CD4-positive, alpha-beta T cell (primary cell): ENCODE results near the gene LRRFIP2. TPM values are rescaled to one million over a fixed set of nuclear protein-coding genes. Genes with fewer than 3 reads are reported as not detected.

ENCODE experiments used
- ATAC-seq: fragments of 200-7000 bp; cut with Tn5 transposase; one replicate; pipeline ENCODE4 v1.10.0; 2022; ENCODE audit warnings: mild to moderate bottlenecking; ENCODE audit not compliant: poor library complexity
- CTCF ChIA-PET: fragments of 350-600 bp; sonication (Branson Sonifier 250); formaldehyde crosslinking; loops from one replicate; lab custom pipeline; 2021; ENCODE audit warnings: antibody characterized with exemption, inconsistent platforms; lab: Charles Lee
- POLR2A ChIA-PET: fragments of 350-600 bp; sonication (Branson Sonifier 250); formaldehyde crosslinking; loops from one replicate; lab custom pipeline; 2021; ENCODE audit warnings: antibody characterized with exemption, inconsistent platforms; lab: Charles Lee
- DNase-seq, 14 experiments: peaks; one replicate each; pipeline ENCODE4 v3.0.0-alpha.2; 2013 to 2020; ENCODE audit warnings: mixed read lengths in 2 of 14
- H3K27ac ChIP-seq, 2 donors: one replicate each; pipeline versions ENCODE4 v1.5.1 to v1.7.0; 2013; ENCODE audit warnings: low read length in 2 of 2, low read depth in 1 of 2, mild to moderate bottlenecking in 1 of 2
- H3K27me3 ChIP-seq, 2 experiments: 1 replicate in 1 of 2; 2 replicates in 1 of 2; pipeline versions ENCODE4 v1.6.1 to v1.7.0; 2013; ENCODE audit warnings: low read length in 2 of 2, control low read depth in 1 of 2, mild to moderate bottlenecking in 1 of 2, moderate library complexity in 1 of 2; ENCODE audit not compliant: insufficient read depth in 2 of 2, control insufficient read depth in 1 of 2
- H3K36me3 ChIP-seq: one replicate; pipeline ENCODE4 v1.6.1; 2013; ENCODE audit warnings: low read length, control low read depth; ENCODE audit not compliant: insufficient read depth
- H3K4me1 ChIP-seq: one replicate; pipeline ENCODE4 v1.6.1; 2013; ENCODE audit warnings: low read length, control low read depth; ENCODE audit not compliant: insufficient read depth
- H3K4me3 ChIP-seq: one replicate; pipeline ENCODE4 v1.5.1; 2013; ENCODE audit warnings: mild to moderate bottlenecking, low read length, moderate library complexity
- H3K9me3 ChIP-seq, 2 experiments: 1 replicate in 1 of 2; 2 replicates in 1 of 2; pipeline versions ENCODE4 v1.6.1 to v1.7.0; 2013; ENCODE audit warnings: low read length in 2 of 2, mild to moderate bottlenecking in 2 of 2, control low read depth in 1 of 2, moderate library complexity in 1 of 2; ENCODE audit not compliant: control insufficient read depth in 1 of 2, insufficient read depth in 1 of 2
- H3K27ac Mint-ChIP-seq: one replicate; pipeline ENCODE4 v1.8.0; 2020; ENCODE audit warnings: mixed read lengths
- H3K27me3 Mint-ChIP-seq: one replicate; pipeline ENCODE4 v1.8.0; 2021; ENCODE audit warnings: mixed read lengths
- H3K36me3 Mint-ChIP-seq: one replicate; pipeline ENCODE4 v1.8.0; 2021; ENCODE audit warnings: low read depth, mixed read lengths
- H3K4me1 Mint-ChIP-seq: one replicate; pipeline ENCODE4 v1.8.0; 2021; ENCODE audit warnings: low read depth, mixed read lengths
- H3K4me3 Mint-ChIP-seq: one replicate; pipeline ENCODE4 v1.8.0; 2020; ENCODE audit warnings: mild to moderate bottlenecking, mixed read lengths
- H3K9me3 Mint-ChIP-seq: one replicate; pipeline ENCODE4 v1.8.0; 2020; ENCODE audit warnings: mixed read lengths
- intact Hi-C, 2 experiments: fragments of 100-400 bp; cut with DNase I in 1 of 2; cut with micrococcal nuclease in 1 of 2; formaldehyde crosslinking; loops; one replicate each; pipeline versions ENCODE4 v1.15.1 to v1.9.0; 2023 to 2025; cut with DNase I, micrococcal nuclease
- total RNA-seq, 174 experiments: library from RNA in 2 of 174; stranded (reverse) in 2 of 174; gene quantifications; one replicate each; pipeline ENCODE4 v1.2.3 and lab custom pipeline; 2021 to 2026
- TF ChIP-seq, protein P1 (sequence below): fragments of 200-600 bp; IDR thresholded peaks from one replicate; pipeline ENCODE4 v1.8.0; 2022; ENCODE audit warnings: antibody characterized with exemption, mild to moderate bottlenecking

Gene LRRFIP2
- total RNA-seq, 2 experiments from 2014 or later = 34.2 to 34.8 TPM

DNA sequence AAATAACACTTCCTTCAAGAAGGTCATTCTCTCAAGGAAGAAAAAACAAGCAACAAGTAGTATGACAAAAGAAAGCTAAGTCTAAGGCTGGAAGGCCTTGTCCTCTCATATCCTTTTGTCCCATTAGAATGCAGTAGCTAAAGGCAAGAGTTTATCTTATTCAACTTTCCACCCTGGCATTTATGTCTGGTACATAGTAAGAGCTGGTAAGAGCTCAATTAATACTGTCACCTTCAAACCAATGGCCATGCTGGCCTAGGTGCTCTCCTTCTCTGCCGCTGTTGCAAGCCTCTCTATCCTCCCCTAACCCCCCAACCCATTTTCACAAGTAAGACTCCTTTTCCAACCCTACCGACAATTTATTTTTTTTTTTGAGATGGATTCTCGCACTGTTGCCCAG, 81.9 kb downstream of the LRRFIP2 start:
- no peak overlapping the region for H3K27ac ChIP-seq
- DNase-seq (no peak), ATAC-seq (no peak)
- H3K4me3 ChIP-seq = no peak overlapping the region
- no peaks in the 10 kb centered on the region for H3K4me1 Mint-ChIP-seq
- H3K9me3 Mint-ChIP-seq = no peaks in the 10 kb centered on the region
- intact Hi-C loops = no loop called here
- H3K36me3 ChIP-seq = peaks cover 22% of the 10 kb centered on the region
- H3K4me1 ChIP-seq = no peaks in the 10 kb centered on the region
- H3K9me3 ChIP-seq = no peaks in the 10 kb centered on the region
- no peaks in the 10 kb centered on the region for H3K27me3 ChIP-seq
- H3K27me3 Mint-ChIP-seq = no peaks in the 10 kb centered on the region
- H3K4me3 Mint-ChIP-seq = no peak overlapping the region
- ChIA-PET POLR2A (no interaction called here), CTCF (no interaction called here)
- TF ChIP-seq, protein P1, sequence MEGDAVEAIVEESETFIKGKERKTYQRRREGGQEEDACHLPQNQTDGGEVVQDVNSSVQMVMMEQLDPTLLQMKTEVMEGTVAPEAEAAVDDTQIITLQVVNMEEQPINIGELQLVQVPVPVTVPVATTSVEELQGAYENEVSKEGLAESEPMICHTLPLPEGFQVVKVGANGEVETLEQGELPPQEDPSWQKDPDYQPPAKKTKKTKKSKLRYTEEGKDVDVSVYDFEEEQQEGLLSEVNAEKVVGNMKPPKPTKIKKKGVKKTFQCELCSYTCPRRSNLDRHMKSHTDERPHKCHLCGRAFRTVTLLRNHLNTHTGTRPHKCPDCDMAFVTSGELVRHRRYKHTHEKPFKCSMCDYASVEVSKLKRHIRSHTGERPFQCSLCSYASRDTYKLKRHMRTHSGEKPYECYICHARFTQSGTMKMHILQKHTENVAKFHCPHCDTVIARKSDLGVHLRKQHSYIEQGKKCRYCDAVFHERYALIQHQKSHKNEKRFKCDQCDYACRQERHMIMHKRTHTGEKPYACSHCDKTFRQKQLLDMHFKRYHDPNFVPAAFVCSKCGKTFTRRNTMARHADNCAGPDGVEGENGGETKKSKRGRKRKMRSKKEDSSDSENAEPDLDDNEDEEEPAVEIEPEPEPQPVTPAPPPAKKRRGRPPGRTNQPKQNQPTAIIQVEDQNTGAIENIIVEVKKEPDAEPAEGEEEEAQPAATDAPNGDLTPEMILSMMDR = no peak
- no peak overlapping the region for H3K27ac Mint-ChIP-seq
- H3K36me3 Mint-ChIP-seq = peaks cover 69% of the 10 kb centered on the region

DNA sequence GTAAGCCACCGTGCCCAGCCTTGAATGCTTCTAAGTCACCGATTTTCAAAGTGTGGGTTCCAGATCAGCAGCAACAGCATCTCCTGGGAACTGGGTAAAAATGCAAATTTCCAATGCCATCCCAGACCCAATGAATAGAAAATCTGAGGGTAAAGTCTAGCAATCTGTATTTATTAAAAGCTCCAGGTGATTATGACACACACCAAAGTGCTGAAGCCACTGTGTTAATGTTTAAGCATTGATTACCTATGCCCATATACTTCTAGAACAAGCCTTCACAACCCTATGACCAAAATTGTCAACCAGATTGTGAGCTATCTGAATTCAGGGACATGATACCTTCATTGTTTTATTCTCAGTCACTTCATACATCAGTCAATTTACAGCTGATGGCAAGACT, 86.5 kb downstream of the LRRFIP2 start:
- peaks cover 62% of the 10 kb centered on the region for H3K36me3 Mint-ChIP-seq
- Histone ChIP-seq H3K27me3 (no peaks in the 10 kb centered on the region), H3K36me3 (peaks cover 17% of the 10 kb centered on the region), H3K9me3 (no peaks in the 10 kb centered on the region), H3K27ac (no peak overlapping the region), H3K4me3 (no peak overlapping the region), H3K4me1 (no peaks in the 10 kb centered on the region)
- CTCF ChIA-PET = no interaction called here
- TF ChIP-seq, protein P1 = no peak
- no peaks in the 10 kb centered on the region for H3K4me1 Mint-ChIP-seq
- no peaks in the 10 kb centered on the region for H3K9me3 Mint-ChIP-seq
- H3K27me3 Mint-ChIP-seq = no peaks in the 10 kb centered on the region
- DNase-seq (no peak), ATAC-seq (no peak)
- POLR2A ChIA-PET = no interaction called here
- H3K4me3 Mint-ChIP-seq = no peak overlapping the region
- H3K27ac Mint-ChIP-seq = no peak overlapping the region
- intact Hi-C loops = no loop called here

DNA sequence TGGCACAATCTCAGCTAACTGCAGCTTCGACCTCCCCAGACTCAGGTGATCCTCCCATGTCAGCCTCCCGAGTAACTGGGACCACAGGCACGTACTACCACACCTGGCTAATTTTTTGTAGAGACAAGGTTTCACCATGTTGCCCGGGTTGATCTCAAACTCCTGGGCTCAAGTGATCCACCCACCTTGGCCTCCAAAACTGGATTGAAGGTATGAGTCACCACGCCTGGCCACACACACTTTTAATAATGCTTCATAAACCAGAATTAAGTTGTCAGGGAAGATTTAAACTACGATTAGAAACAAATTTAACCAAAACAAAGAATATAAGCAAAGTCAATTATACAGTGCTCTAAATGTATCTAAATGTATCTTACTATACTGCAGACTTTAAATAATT, 87.5 kb downstream of the LRRFIP2 start:
- DNase-seq (no peak), ATAC-seq (no peak)
- H3K27ac Mint-ChIP-seq = no peak overlapping the region
- H3K4me3 ChIP-seq = no peak overlapping the region
- H3K27me3 Mint-ChIP-seq = no peaks in the 10 kb centered on the region
- no peaks in the 10 kb centered on the region for H3K4me1 ChIP-seq
- TF ChIP-seq, protein P1 = no peak
- H3K27ac ChIP-seq = no peak overlapping the region
- no peaks in the 10 kb centered on the region for H3K4me1 Mint-ChIP-seq
- ChIA-PET CTCF (no interaction called here), POLR2A (no interaction called here)
- H3K4me3 Mint-ChIP-seq = no peak overlapping the region
- no peaks in the 10 kb centered on the region for H3K9me3 ChIP-seq
- H3K36me3 Mint-ChIP-seq = peaks cover 62% of the 10 kb centered on the region
- no peaks in the 10 kb centered on the region for H3K9me3 Mint-ChIP-seq
- intact Hi-C loops = no loop called here
- no peaks in the 10 kb centered on the region for H3K27me3 ChIP-seq
- peaks cover 14% of the 10 kb centered on the region for H3K36me3 ChIP-seq
